ENCODE data around the gene GOLGA6L10. TPM values are rescaled to one million over a fixed set of nuclear protein-coding genes. Genes with fewer than 3 reads are reported as not detected.
"Not testable (repeated sequence)": the region's sequence is repeated elsewhere in the genome, so short reads cannot be mapped to it uniquely, and the experiment has no call there.

Gene GOLGA6L10
- total and polyA plus RNA-seq, 2 experiments from 2014 or later: 0.07 to 0.23 TPM

DNA sequence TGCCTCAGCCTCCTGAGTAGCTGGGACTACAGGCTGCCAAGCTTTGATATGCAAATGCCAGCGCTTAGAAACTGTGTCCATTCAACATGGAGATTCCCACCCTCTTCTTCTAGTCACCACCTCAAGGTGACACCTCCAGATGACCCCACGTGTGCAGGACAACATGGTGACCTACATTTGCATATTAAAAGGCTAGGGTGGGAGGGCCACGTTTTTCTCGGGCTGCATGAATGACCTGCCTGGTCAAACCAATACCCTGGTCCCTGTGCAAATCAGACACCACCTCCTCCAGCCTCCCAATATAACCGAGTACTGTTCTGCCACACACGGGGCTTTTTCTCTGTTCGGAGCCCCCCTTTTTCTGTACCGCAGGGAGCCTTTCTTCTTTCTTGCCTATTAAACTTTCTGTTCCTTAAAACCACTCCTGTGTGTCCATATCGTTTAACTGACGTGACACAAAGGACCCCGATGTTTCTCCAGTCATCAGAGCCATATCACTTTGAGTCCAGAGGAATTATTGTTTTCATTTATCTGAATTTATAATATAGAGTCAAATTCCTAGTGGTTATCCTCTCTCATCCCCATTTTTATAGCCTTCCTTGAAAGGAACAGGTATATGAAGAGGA, 32.2 kb upstream of the GOLGA6L10 start:
- not testable (repeated sequence) for ATAC-seq; H3K27ac Mint-ChIP-seq; DNase-seq (ENCODE audit: low spot score); H3K27ac ChIP-seq (ENCODE audit: low read depth); H2AFZ ChIP-seq; H3K9me3 Mint-ChIP-seq; H3K36me3 ChIP-seq (ENCODE audit: insufficient read depth); H3K36me3 Mint-ChIP-seq (ENCODE audit: low read depth); H3K27me3 ChIP-seq (ENCODE audit: insufficient read depth); H3K4me3 Mint-ChIP-seq; H3F3A ChIP-seq (replicated peaks; ENCODE audit: low read depth); H3K9me2 ChIP-seq (ENCODE audit: insufficient read depth); H3K4me3 ChIP-seq; H4K20me1 ChIP-seq (replicated peaks; ENCODE audit: insufficient read depth); H3K27me3 Mint-ChIP-seq (ENCODE audit: insufficient read depth, low read depth, poor library complexity)
- Histone ChIP-seq H3K4me1 (ENCODE audit: insufficient read depth) (peaks cover 47% of the 10 kb centered on the region), H3K4me2 (peak overlapping the region; percentile 54), H3K79me2 (replicated peaks; ENCODE audit: insufficient read depth) (peaks cover 89% of the 10 kb centered on the region)
- H3K4me1 Mint-ChIP-seq: peaks cover 37% of the 10 kb centered on the region

DNA sequence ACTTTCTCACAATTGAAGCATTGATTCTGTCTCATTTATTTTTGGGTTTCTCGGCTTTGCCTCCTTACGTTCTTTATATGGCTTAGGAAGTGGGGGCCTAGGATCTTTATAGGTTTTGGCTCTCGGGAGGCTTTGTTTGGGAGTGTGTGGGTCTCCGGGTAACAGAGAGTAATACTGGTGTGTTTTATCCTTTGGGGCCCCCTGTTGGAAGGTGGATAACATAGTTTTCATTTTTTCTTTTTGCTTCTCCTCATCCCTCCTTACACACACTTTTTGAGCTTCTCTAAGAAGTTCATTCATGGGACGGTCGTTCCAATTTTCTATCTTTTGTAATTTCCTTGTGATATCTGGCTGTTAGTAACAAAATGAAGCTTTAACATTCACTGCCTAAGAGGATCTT, 30.3 kb upstream of the GOLGA6L10 start:
- TF ChIP-seq, protein P1, sequence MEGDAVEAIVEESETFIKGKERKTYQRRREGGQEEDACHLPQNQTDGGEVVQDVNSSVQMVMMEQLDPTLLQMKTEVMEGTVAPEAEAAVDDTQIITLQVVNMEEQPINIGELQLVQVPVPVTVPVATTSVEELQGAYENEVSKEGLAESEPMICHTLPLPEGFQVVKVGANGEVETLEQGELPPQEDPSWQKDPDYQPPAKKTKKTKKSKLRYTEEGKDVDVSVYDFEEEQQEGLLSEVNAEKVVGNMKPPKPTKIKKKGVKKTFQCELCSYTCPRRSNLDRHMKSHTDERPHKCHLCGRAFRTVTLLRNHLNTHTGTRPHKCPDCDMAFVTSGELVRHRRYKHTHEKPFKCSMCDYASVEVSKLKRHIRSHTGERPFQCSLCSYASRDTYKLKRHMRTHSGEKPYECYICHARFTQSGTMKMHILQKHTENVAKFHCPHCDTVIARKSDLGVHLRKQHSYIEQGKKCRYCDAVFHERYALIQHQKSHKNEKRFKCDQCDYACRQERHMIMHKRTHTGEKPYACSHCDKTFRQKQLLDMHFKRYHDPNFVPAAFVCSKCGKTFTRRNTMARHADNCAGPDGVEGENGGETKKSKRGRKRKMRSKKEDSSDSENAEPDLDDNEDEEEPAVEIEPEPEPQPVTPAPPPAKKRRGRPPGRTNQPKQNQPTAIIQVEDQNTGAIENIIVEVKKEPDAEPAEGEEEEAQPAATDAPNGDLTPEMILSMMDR (conservative IDR thresholded peaks at IDR 0.05; ENCODE audit: low read depth in 2 of 2): peak; percentile 34 to 50
- H3K27ac Mint-ChIP-seq, ATAC-seq: not testable (repeated sequence)

DNA sequence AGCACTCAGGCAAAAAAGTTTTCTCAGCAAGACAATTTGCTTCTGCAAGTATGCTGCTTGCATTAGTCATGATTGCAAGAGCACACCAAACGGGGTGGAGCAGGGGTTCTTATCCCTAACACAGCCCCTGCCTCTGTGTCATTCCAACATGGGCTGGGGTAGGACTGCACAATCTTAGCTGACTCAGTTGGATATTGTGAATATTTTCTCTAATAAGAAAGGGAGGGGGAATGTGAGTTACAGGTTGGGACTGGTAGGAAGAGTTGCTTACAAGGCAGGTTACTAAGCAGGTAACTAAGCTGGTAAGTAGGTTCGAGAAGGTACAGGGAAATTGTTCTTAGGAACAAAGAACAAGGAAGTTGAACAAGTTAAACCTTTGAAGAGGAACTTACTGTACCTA, 24.4 kb upstream of the GOLGA6L10 start:
- H3K4me3 ChIP-seq; H3K9me2 ChIP-seq (ENCODE audit: insufficient read depth); ATAC-seq; H3F3A ChIP-seq (replicated peaks; ENCODE audit: low read depth); H3K27me3 ChIP-seq (ENCODE audit: insufficient read depth); DNase-seq (ENCODE audit: low spot score); H2AFZ ChIP-seq; H3K27ac Mint-ChIP-seq; H3K27me3 Mint-ChIP-seq (ENCODE audit: insufficient read depth, low read depth, poor library complexity); H3K4me3 Mint-ChIP-seq; H3K9me3 Mint-ChIP-seq; H3K36me3 ChIP-seq (ENCODE audit: insufficient read depth); H3K36me3 Mint-ChIP-seq (ENCODE audit: low read depth): not testable (repeated sequence)
- peaks cover 74% of the 10 kb centered on the region for H3K79me2 ChIP-seq (replicated peaks; ENCODE audit: insufficient read depth)
- H4K20me1 ChIP-seq (replicated peaks; ENCODE audit: insufficient read depth): peaks cover 15% of the 10 kb centered on the region; the same call in 1 of the 2 replicates
- H3K4me1 Mint-ChIP-seq: peaks cover 25% of the 10 kb centered on the region
- peak overlapping the region; percentile 39 for H3K4me2 ChIP-seq
- peaks cover 33% of the 10 kb centered on the region for H3K4me1 ChIP-seq (ENCODE audit: insufficient read depth)
- peak overlapping the region; percentile 59; the same call in 1 of the 2 replicates for H3K27ac ChIP-seq (ENCODE audit: low read depth)

More for the DNA sequence above, 30.3 kb upstream of the GOLGA6L10 start:
- H3K4me3 ChIP-seq; H3K9me2 ChIP-seq (ENCODE audit: insufficient read depth); H3F3A ChIP-seq (replicated peaks; ENCODE audit: low read depth); H4K20me1 ChIP-seq (replicated peaks; ENCODE audit: insufficient read depth); H2AFZ ChIP-seq; H3K27me3 ChIP-seq (ENCODE audit: insufficient read depth); H3K27me3 Mint-ChIP-seq (ENCODE audit: insufficient read depth, low read depth, poor library complexity); H3K36me3 ChIP-seq (ENCODE audit: insufficient read depth); H3K9me3 Mint-ChIP-seq; DNase-seq (ENCODE audit: low spot score); H3K36me3 Mint-ChIP-seq (ENCODE audit: low read depth); H3K4me3 Mint-ChIP-seq; H3K27ac ChIP-seq (ENCODE audit: low read depth): not testable (repeated sequence)
- peaks cover 93% of the 10 kb centered on the region for H3K79me2 ChIP-seq (replicated peaks; ENCODE audit: insufficient read depth)
- peaks cover 47% of the 10 kb centered on the region for H3K4me1 ChIP-seq (ENCODE audit: insufficient read depth)
- H3K4me2 ChIP-seq: peak overlapping the region; percentile 13; the same call in 1 of the 2 replicates
- peaks cover 36% of the 10 kb centered on the region for H3K4me1 Mint-ChIP-seq

DNA sequence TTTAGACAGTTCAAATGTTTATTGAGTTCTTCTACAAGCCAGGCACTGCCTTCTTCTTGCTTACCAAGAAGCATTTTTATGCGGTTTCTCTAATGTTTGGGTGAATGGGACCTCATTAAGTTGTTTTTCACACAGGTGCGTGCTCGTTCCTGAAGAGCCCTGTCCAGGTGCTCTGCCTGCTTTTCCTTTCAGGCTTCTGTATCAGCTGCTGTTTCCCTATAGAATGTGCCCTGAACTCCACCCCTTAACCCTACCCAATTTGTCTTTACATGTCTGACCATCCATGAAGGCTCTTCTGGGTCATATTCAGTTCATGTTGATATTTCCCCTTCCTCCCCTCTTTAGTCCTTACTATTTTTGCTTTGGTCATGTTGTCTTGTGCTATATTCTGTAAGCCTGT, 22.4 kb upstream of the GOLGA6L10 start:
- peak overlapping the region; percentile 34; the same call in 2 of the 3 replicates for H3K4me3 Mint-ChIP-seq
- H3K4me2 ChIP-seq: peak overlapping the region; percentile 48
- no peaks in the 10 kb centered on the region for H3K27me3 Mint-ChIP-seq (ENCODE audit: insufficient read depth, low read depth, poor library complexity)
- no peaks in the 10 kb centered on the region for H3K36me3 ChIP-seq (ENCODE audit: insufficient read depth)
- no peak overlapping the region for H3K4me3 ChIP-seq
- H3K27me3 ChIP-seq (ENCODE audit: insufficient read depth): no peaks in the 10 kb centered on the region
- H3K4me1 Mint-ChIP-seq: peaks cover 25% of the 10 kb centered on the region
- no peaks in the 10 kb centered on the region for H3F3A ChIP-seq (replicated peaks; ENCODE audit: low read depth)
- no peaks in the 10 kb centered on the region for H3K9me3 Mint-ChIP-seq
- H2AFZ ChIP-seq: no peak overlapping the region
- H3K4me1 ChIP-seq (ENCODE audit: insufficient read depth): peaks cover 29% of the 10 kb centered on the region
- ATAC-seq: peak; percentile 70
- peak overlapping the region; percentile 82 for H3K27ac Mint-ChIP-seq
- H3K36me3 Mint-ChIP-seq (ENCODE audit: low read depth): no peaks in the 10 kb centered on the region
- peak; percentile 71 for DNase-seq (ENCODE audit: low spot score)
- peaks cover 59% of the 10 kb centered on the region for H3K79me2 ChIP-seq (replicated peaks; ENCODE audit: insufficient read depth)
- no peaks in the 10 kb centered on the region for H3K9me2 ChIP-seq (ENCODE audit: insufficient read depth)
- peak overlapping the region; percentile 81; the same call in 1 of the 2 replicates for H3K27ac ChIP-seq (ENCODE audit: low read depth)
- peaks cover 15% of the 10 kb centered on the region; the same call in 1 of the 2 replicates for H4K20me1 ChIP-seq (replicated peaks; ENCODE audit: insufficient read depth)
- TF ChIP-seq STAT1 (IDR thresholded peaks at IDR 0.05; ENCODE audit: unreplicated experiment) (no peak), NANOG (IDR thresholded peaks at IDR 0.05; ENCODE audit: borderline replicate concordance) (no peak), POLR2AphosphoS5 (IDR thresholded peaks at IDR 0.05; ENCODE audit: low read depth) (no peak), ZNF114 (CRISPR knock-in tag; IDR thresholded peaks at IDR 0.05) (no peak), JUNB (IDR thresholded peaks at IDR 0.05; ENCODE audit: unreplicated experiment) (no peak)
- TF ChIP-seq, protein P2, sequence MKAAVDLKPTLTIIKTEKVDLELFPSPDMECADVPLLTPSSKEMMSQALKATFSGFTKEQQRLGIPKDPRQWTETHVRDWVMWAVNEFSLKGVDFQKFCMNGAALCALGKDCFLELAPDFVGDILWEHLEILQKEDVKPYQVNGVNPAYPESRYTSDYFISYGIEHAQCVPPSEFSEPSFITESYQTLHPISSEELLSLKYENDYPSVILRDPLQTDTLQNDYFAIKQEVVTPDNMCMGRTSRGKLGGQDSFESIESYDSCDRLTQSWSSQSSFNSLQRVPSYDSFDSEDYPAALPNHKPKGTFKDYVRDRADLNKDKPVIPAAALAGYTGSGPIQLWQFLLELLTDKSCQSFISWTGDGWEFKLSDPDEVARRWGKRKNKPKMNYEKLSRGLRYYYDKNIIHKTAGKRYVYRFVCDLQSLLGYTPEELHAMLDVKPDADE (IDR thresholded peaks at IDR 0.05): no peak
- TF ChIP-seq, protein P3, sequence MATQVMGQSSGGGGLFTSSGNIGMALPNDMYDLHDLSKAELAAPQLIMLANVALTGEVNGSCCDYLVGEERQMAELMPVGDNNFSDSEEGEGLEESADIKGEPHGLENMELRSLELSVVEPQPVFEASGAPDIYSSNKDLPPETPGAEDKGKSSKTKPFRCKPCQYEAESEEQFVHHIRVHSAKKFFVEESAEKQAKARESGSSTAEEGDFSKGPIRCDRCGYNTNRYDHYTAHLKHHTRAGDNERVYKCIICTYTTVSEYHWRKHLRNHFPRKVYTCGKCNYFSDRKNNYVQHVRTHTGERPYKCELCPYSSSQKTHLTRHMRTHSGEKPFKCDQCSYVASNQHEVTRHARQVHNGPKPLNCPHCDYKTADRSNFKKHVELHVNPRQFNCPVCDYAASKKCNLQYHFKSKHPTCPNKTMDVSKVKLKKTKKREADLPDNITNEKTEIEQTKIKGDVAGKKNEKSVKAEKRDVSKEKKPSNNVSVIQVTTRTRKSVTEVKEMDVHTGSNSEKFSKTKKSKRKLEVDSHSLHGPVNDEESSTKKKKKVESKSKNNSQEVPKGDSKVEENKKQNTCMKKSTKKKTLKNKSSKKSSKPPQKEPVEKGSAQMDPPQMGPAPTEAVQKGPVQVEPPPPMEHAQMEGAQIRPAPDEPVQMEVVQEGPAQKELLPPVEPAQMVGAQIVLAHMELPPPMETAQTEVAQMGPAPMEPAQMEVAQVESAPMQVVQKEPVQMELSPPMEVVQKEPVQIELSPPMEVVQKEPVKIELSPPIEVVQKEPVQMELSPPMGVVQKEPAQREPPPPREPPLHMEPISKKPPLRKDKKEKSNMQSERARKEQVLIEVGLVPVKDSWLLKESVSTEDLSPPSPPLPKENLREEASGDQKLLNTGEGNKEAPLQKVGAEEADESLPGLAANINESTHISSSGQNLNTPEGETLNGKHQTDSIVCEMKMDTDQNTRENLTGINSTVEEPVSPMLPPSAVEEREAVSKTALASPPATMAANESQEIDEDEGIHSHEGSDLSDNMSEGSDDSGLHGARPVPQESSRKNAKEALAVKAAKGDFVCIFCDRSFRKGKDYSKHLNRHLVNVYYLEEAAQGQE (IDR thresholded peaks at IDR 0.05; ENCODE audit: unreplicated experiment): no peak

Measured in GM23338 (cell line).